Measurements from ENCODE around the gene MICU2. TPM values are rescaled to one million over a fixed set of nuclear protein-coding genes. Genes with fewer than 3 reads are reported as not detected.

The MICU2 gene
- total and polyA plus RNA-seq, 2 of the 4 experiments (the other 2 are of a cell fraction), result 14.9 to 25.0 TPM

DNA sequence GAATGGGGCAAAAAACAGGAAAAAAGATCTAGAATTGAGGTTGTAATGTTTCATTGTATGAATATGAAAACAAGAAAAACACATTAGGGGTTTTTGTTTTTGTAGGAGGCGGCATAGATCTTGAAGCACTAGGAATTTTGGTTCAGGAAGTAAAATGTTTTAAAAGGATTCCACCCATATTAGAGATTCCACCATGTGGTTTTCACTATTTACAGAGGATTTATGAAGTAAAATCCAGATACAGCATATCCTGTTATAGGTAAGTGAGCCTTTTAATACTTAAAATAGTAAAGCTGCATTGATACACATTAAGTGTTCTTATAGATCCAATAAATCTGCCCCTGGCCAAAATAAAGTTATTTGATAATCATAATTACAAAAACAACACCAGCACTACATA, 61.4 kb downstream of the MICU2 start:
- no CpG with 5 or more reads among the region's 1 CpG for WGBS, 2 experiments (ENCODE audit: extremely low coverage in 2 of 2, insufficient read length in 1 of 2)
- DNase-seq, result no peak
- peaks cover 2% of the 10 kb centered on the region; the same call in 1 of the 2 replicates for H3K36me3 ChIP-seq (ENCODE audit: control insufficient read depth, insufficient read depth, low read length)

More for the DNA sequence above, 61.4 kb downstream of the MICU2 start:
- no TSS peak for BruUV-seq (replicated peaks)
- no peak overlapping the region for H2BK5ac ChIP-seq (ENCODE audit: low read depth, low read length, poor library complexity, severe bottlenecking)
- no peak overlapping the region for H4K91ac ChIP-seq (ENCODE audit: insufficient read depth, low read depth, low read length)
- no peak overlapping the region for H3K18ac ChIP-seq (ENCODE audit: low read depth, low read length)
- H3K9ac ChIP-seq (ENCODE audit: low read depth, low read length), result no peak overlapping the region
- H3K14ac ChIP-seq (replicated peaks; ENCODE audit: low read depth, low read length), result no peak overlapping the region
- H2BK120ac ChIP-seq (ENCODE audit: low read depth, low read length), result no peak overlapping the region
- H4K8ac ChIP-seq (ENCODE audit: low read depth in 2 of 2, low read length in 2 of 2), result no peak overlapping the region
- in situ Hi-C loops (cut with MboI; ENCODE audit: low sequenced_read_pairs), result no loop called here
- H2AK9ac ChIP-seq (replicated peaks; ENCODE audit: low read depth, low read length, poor library complexity), result no peak overlapping the region
- no peak overlapping the region for H4K5ac ChIP-seq (ENCODE audit: low read depth, low read length)
- H2AFZ ChIP-seq (replicated peaks; ENCODE audit: low read length, poor library complexity), result no peak overlapping the region
- no peak overlapping the region for H3K4me3 ChIP-seq (ENCODE audit: insufficient read depth, low read depth, low read length)
- H3K4ac ChIP-seq (ENCODE audit: low read depth, low read length), result no peak overlapping the region
- no peak overlapping the region for H3K4me2 ChIP-seq (ENCODE audit: low read depth, low read length)
- H2BK15ac ChIP-seq (ENCODE audit: low read depth, low read length), result no peak overlapping the region
- dilution Hi-C loops (cut with HindIII; ENCODE audit: low sequenced_read_pairs, unreplicated experiment), result no loop called here
- ChIA-PET CTCF (no interaction called here), POLR2A (ENCODE audit: unreplicated experiment) (no interaction called here)
- no peaks in the 10 kb centered on the region for H3K27me3 ChIP-seq (ENCODE audit: control insufficient read depth, insufficient read depth, low read length)
- H3K4me1 ChIP-seq (ENCODE audit: control insufficient read depth, insufficient read depth, low read length), result peaks cover 1% of the 10 kb centered on the region; the same call in 1 of the 2 replicates
- H3K9me3 ChIP-seq (ENCODE audit: control insufficient read depth, insufficient read depth, low read length), result no peaks in the 10 kb centered on the region
- intact Hi-C loops (cut with micrococcal nuclease), result no loop called here
- no peaks in the 10 kb centered on the region for H4K20me1 ChIP-seq (ENCODE audit: insufficient read depth, low read length)
- H3K23ac ChIP-seq (ENCODE audit: low read depth, low read length), result no peak overlapping the region
- peaks cover 3% of the 10 kb centered on the region; the same call in 1 of the 2 replicates for H3K9me1 ChIP-seq (ENCODE audit: insufficient read depth, low read length)
- H2BK20ac ChIP-seq (ENCODE audit: low read depth, low read length), result no peak overlapping the region
- peak; percentile 49; the same call in 1 of the 2 replicates for ATAC-seq (ENCODE audit: low read depth)
- TF ChIP-seq, protein P1, sequence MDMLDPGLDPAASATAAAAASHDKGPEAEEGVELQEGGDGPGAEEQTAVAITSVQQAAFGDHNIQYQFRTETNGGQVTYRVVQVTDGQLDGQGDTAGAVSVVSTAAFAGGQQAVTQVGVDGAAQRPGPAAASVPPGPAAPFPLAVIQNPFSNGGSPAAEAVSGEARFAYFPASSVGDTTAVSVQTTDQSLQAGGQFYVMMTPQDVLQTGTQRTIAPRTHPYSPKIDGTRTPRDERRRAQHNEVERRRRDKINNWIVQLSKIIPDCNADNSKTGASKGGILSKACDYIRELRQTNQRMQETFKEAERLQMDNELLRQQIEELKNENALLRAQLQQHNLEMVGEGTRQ (IDR thresholded peaks at IDR 0.05; ENCODE audit: low read depth, low read length), result no peak
- TF ChIP-seq FOS (IDR thresholded peaks at IDR 0.05; ENCODE audit: low read depth, low read length) (no peak), RFX5 (IDR thresholded peaks at IDR 0.05; ENCODE audit: low read depth, low read length) (no peak), MAFK (IDR thresholded peaks at IDR 0.05; ENCODE audit: low read depth, low read length) (no peak)
- H3K27ac ChIP-seq (ENCODE audit: insufficient read depth, low read length), result no peak overlapping the region
- no peak overlapping the region for H3K56ac ChIP-seq (ENCODE audit: extremely low read depth, insufficient read depth, low read length)
- H3K79me1 ChIP-seq (ENCODE audit: low read depth in 1 of 2, low read length in 2 of 2), result peaks cover 15 to 26% of the 10 kb centered on the region in 2 experiments; a peak in 3 of 4 replicates
- no peak overlapping the region for H2AK5ac ChIP-seq (ENCODE audit: low read depth, low read length)

Measured in IMR-90 (cell line).